Renal cortical epithelial cell (primary cell): ENCODE measurements around the gene AASS. TPM values are rescaled to one million over a fixed set of nuclear protein-coding genes. Genes with fewer than 3 reads are reported as not detected.

Experiments
- DNase-seq: peaks from one replicate; pipeline ENCODE4 v3.0.0-alpha.2; 2011; ENCODE audit warnings: low read depth
- total RNA-seq: library from RNA; depleted of rRNA; stranded (reverse); fragments of >200 nt; gene quantifications from 2 replicates; pipeline ENCODE4 v1.2.3, GENCODE V29; 2014

AASS gene
- total RNA-seq, 1 donor from 2014 or later, result 15.7 TPM

DNA sequence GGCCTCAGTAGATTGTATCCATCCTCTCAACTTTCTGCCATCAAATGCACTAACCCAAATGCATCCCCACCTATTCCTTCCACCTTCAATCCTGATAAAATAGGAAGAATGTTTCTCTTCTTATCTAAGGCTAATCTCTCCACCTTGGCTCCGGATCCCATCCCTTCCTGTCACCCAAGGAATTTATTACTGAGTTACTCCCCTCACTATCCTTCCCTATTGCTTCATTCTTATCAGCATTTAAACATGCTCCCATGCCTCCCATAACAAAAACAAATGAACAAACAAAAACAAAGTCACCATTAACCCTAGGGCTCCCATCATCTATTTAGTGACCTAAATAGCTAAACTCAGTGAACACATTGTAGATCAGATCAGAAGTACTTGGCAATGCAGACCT, 25.3 kb downstream of the AASS start:
- DNase-seq, result no peak

DNA sequence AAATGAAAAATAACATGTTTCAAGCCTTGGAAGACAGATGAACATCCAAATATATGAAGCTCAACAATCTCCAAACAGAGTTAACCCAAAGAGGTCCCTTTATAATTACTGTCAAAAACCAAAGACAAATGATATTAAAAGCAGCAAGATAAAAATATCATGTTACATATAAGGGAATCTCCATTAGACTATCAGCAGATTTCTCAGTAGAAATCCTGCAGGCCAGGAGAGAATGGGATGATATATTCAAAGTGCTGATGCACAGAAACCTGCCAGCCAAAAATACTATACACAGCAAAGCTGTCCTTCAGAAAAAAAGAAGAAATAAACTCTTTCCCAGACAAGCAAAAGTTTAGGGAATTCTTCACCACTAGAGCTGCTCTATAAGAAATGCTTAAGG, 41.0 kb downstream of the AASS start:
- no peak for DNase-seq

DNA sequence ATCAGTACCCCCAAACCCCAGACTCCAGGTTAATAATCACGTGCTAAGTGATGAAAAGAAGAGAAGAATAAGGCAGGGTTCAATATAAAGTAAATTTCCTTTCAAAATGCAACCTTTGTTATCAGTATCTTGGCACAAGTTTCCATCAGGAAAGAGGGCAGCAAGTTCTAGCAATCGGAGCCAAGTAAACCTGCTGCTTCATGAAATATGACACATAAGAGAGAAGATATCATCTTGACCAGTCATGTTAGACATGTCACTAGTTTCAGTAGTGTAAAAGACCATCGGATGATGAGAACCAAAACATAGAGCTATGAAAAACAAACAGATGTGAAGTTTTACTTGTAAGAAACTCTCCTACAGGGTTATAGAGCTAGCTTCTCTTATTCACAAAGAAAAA, 44.0 kb downstream of the AASS start:
- no peak for DNase-seq

DNA sequence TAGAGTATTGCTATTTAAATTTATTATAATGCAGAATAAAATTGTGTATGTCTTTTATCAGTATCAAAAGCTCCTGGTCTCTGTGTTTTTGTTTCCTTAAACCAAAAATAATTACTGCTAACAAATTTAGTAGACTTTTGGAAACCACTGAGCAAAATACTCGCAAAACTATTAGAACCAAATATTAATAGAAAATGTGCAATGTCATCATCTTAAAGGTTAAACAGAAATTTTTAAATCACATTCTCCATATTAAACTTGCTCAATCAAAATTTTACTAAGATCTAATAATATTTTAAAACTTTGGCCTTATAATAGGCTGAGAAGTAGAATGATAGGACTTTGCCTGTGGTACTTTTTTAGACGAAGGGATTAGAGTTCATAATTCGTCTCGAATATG, 48.4 kb downstream of the AASS start:
- no peak for DNase-seq

DNA sequence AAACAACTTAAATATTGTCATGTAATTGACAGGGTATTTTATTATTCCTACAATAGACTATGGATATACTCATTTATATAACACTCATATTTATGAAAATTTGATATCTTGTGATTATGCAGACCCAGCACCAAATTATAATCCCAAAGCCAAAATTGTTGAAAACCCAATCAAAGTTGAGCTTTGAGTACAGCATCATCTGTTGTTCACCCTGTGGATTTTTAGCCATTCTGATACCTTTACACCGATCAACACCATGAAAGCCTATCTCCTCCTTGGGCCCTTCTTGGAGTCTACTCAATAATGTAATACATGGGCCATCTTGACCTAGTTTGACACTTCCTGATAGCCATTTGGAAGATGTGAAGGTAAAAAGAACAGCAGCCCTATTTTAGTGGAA, 49.5 kb downstream of the AASS start:
- DNase-seq, result no peak

DNA sequence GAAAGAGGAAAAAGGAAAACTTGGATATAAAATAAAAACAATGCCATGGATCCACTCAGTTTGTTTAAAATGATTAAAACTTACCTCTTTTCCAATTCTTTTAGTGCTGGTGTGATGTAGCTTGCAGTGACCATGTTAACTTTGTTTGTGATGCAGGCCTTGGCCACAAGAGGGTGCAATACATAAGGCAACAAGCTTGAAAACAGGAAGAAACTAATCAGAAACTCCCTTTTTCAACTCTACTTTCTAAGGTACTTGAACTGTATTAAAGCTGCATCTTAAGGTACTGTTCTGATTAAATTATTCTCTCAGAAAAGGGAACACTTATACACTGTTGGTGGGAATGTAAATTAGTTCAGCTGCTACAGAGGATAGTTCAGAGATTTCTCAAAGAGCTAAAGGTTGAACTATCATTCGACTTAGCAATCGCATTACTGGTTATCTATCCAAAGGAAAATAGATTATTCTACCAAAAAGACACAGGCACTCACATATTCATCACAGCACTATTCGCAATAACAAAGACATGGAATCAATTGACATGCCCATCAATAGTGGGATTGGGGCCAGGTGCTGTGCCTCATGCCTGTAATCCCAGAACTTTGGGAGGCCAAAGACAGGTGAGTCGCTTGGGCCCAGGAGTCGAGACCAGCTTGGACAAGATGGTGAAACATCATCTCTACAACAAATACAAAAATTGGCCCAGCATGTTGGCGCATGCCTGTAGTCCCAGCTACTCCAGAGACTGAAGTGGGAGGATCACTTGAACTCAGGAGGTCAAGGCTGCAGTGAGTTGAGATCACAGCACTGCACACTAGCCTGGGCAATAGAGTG, 50.9 kb downstream of the AASS start:
- peak; percentile 84 for DNase-seq

DNA sequence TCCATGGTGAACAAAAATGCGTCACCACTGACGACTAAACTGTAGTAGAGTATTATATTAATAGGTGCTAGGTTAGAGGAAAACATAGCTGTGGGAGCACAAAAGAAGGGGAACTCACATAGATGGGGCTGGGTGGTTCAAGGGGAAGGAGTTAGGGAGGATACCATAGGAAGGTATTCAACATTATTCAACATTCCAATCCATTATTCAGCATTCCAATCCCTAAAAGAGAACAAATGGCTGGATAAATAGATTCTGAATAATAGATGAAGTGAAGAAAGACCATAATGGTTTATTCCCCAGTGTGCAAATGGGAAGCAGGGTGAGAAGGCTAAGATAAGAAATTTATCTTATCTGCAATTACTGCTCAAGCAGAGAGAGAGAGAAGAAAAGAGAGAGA, 61.4 kb downstream of the AASS start:
- no peak for DNase-seq

DNA sequence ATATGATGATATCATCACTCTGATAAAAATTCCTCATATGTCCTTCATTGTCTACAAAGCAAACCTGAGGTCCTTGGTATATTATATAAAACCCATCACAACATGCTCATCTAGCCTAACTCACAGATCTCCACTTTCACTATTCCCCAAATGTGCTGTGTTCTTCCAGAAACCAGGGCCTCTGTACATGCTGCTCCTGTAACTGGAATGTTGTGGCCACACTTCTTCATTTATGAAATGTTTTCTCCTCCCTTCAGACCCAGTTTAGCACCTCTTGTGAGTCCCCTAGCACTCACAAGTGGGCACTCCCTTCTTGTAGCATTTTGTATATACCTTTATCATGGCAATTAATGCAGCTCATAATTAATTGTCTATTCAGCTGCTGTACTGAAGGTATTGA, 61.9 kb downstream of the AASS start:
- DNase-seq, result no peak

DNA sequence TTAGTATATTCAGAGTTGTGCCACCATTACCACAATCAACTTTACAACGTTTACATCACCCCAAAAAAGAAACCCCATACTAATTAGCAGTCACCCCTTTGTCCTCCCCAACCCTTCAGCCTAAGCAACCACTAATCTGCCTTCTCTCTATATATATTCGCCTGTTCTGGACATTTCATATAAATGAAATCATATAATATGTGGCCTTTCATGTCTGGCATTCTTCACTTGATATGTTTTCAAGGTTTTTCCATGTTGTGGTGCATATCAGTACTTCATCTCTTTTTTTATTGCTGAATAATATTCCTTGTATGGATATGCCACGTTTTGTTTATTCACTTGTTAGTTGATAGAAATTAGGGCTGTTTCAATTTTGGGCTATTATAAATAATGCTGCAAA, 70.4 kb downstream of the AASS start:
- no peak for DNase-seq

DNA sequence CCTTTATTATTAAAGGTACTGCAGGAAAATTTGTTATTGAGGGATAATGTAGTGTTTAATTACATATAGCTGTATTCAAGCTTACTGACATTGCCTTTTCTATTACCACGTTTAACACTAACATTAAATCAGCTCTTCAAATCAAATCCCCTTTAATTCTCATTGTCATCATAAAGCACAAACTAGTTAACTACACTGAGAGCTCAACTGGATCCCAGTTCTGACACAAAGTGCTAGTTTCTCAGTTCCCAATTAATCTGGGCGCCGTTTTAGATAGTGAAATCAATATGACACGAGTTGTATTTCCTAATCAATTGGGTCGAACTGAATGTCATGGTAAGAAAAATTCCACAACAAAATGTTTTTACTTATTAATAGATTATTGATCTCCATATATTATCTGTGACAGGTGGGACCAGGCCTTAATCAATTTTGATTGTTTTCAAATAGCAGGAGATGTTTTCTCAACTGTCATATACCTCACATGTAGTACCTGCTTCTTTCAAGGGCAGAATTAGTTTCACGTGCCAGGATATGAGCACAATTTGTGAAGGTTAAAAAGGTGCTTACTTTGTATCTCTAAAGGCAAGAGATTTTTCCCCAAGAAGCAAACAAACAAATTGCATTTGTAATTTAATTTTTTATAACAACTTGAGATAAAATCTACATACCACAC, 71.0 kb downstream of the AASS start:
- no peak for DNase-seq

DNA sequence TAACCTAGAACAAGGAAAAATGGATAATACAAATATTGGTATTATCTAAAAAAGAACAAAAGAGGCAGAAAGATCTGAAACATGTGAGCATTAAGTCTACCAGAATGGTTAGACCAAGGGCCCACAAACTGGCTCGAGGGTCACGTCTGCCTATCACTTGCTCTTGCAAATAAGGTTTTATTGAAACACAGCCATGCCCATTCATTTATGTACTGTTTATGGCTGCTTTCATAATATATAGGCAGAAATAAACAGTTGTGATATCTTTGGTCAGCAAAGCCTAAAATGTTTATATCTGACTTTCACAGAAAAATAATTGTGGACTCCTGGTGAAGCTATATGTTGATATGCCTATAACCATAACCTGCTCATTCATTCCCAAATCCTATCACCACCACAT, 71.8 kb downstream of the AASS start:
- DNase-seq, result no peak

DNA sequence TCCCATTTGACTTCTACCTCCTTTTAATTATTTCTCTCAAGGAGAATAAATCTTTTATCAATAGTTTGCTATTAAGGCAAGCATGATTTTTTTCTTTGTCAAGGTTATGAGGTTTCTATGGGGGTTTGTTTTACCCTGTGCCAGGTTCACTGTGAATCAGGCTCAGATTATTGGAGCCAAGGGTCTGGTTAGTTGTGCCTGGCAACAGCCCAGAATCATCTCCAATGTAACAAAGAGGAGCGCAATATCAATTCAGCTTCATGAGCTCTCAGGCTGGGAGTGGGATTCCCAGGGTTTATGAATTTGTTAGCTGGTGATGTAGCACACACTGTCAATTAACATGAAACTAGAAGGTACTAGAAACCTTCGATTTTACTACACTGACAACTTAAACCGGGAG, 73.2 kb downstream of the AASS start:
- DNase-seq, result no peak

DNA sequence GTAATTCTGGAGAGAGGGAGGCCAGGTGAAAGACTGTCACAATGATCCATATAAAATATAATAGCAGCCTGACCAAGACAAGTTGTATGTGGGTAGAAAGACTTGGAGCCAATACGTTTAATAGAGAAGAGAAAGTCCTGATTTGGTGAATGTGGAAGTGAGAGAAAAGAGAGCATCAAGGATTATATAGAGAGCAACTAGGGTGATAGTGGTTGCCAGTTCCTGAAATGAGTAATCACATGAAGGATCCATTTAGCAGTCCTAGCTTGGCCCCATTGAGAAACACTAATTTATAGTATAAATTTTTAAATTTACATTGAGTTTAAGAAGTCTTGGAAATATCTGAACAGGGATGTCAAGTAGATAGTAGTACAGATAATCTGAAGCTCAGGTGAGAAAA, 74.0 kb downstream of the AASS start:
- no peak for DNase-seq

DNA sequence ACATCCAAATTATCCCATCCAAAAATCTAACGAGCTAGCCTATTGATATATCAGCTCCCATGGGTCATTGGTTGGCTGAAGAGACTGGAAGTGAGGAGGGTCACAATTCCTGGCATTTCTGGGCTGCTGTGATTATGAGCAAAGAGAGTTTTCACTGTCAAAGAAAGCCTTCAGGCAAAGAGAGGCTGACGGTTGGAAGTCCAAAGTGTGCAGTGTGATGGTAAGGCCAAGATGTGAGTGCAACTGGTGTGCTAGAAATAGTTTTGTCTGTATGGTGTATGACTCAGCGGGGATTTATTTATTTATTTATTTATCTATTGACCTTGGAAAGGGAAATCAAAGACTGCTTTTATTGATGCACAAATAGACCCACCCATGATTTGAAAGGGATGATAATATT, 75.0 kb downstream of the AASS start:
- no peak for DNase-seq

DNA sequence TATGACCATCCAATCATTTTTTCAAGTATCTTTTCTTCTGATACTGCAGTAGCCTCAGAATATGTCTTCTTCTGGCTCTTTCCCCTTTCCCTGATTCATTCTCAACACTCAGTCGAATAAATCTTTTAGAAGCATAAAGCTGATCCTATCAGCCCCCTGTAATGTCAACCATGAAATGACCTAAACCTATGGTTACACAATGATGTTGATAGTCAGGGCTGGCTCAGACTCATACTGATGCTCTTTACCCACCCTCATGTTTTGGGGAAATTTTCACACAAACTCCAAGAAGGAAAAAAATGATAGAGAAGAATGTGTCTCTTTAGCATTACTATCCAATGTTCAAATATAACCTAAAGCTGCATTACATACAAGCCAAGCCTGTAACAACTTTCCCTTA, 76.0 kb downstream of the AASS start:
- no peak for DNase-seq

DNA sequence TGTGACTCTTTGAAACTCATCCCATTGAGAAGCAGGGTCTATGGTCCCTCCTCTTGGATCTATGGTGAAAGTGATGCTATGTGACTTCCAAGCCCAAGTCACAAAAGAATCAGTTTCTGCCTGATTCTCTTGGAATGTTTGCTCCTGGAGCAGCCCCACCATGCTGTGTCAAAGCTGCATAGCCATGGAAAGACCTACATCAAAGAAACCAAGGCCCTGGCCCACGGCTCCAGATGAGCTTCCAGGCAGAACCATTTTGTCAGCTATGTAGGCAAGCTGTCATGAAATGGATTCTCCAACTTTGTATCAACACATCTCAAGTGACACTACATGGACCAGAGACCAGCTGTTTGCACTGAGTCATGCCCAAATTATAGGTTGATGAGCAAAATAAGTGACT, 77.0 kb downstream of the AASS start:
- DNase-seq, result no peak

DNA sequence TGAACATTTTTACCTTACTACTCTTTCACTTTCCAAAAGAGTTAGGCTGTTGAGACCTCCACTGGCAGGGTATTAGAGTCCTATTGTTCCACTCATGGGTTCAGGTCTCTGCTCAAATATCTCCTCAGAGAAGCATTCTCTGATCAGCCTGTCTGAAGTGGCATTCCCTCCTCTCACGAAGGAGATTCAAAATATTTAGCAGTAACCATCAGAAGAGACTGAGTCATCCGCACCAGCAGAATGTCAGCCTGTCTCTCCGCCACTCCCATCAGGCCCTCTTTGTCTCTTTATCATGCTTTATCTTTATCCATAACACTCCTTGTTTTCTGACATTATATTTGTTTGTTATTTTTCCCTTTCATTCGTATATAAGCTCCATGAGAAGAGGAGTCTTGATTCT, 79.1 kb downstream of the AASS start:
- no peak for DNase-seq

DNA sequence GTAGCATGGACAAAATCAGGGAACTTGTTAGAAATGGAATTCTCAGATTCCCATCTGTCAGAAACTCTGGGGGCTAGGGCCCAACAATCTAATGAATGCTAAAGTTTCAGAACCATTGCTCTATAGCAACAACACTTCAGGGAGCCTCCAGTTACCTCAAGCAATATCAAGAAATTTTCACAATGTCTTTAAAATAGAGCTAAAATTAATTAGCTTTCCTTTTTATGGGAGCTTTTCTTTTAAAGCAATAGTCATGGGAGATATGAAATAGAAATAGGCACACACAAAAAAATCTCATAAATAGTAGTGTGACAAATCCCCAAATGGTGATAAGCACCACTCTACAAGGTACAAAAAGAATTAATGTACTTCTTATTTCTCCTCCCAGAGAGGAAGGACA, 80.9 kb downstream of the AASS start:
- DNase-seq, result no peak

DNA sequence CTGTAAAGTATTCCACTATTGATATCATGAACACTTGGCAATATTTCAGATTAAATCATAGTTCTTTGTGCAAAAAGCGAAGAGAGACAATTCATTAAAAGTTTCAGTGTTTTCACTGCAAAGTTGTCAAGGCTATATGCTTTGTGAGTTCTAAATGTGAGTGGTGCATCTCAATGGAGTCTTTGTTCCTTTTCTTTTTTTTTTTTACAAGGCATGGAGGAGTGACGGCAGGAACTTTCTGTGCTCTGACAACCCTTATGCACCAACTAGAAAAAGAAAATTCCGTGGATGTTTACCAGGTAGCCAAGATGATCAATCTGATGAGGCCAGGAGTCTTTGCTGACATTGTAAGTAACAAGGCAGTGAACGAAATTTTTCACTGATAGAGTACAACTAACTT, 84.5 kb downstream of the AASS start:
- no peak for DNase-seq

DNA sequence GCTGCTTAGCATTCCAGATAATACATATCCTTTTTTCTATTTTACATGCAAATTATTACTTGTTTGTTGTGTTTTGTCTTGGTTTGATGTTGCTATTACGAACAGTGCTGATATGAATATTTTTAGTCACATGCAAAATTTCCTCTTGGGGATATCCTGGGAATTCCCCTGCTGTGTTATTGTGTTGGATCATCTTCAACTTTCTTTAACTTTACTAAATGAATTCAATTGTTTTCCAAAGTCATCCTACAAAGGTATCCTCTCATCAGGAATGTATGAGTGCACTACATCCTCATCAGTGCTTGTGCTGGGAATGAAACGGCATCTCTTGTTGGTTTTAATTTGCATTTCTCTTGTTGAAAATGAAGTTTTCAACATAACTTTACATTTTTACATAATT, 87.1 kb downstream of the AASS start:
- DNase-seq, result no peak

DNA sequence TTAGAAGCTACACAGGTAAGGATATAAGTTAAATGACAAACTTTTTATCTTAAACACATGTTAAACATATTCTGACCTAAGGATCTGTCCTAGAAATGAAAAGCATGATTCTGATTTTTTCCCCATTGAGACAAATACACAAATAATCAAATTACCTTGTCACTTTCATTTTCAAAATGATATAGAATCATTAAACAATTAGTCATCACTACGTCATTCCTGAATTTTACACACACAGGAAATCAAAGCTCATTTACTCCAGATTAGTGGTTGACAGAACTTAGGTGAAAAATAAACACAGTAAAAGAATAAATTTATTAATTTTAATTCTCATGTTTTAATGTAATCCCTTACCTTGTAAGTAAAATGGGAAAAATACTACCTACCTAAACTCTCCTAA, 89.0 kb downstream of the AASS start:
- peak; percentile 33 for DNase-seq

DNA sequence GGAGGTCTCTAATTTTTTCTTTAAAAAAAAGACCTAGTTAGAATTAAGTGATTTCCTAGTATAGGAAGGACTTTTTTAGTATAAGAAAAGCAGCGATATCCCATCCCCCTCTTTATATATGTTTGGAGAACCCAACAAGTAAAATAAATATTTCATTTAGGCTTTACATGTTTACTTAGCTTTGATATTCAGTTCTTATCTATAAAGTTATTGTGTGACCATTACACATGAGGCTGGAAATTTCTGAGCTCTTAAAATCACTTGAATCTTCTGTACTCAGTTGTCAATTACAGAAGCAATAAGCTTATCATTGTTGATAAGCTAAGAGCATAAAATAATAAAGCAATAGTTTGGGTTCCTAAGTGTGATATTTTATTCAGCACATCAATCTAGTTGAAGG, 89.7 kb downstream of the AASS start:
- DNase-seq, result no peak

DNA sequence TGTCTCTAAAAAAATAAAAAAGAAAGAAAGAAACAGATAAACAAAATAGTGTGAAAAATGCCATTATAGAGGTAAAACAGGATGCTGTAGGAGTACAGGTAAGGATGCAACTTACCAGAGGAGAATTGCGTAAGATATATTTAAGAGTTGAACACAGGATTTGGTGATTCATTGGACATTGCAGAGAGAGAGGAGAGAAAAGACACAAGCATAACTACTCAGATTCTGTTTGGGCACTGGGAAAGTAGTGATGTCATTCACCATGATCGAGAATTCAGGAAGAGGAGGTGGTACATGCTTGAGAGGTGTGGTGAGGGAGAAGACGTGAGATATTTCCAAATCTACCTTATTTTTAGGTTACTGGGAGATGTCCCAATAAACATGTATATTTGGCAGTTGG, 97.6 kb downstream of the AASS start:
- no peak for DNase-seq

DNA sequence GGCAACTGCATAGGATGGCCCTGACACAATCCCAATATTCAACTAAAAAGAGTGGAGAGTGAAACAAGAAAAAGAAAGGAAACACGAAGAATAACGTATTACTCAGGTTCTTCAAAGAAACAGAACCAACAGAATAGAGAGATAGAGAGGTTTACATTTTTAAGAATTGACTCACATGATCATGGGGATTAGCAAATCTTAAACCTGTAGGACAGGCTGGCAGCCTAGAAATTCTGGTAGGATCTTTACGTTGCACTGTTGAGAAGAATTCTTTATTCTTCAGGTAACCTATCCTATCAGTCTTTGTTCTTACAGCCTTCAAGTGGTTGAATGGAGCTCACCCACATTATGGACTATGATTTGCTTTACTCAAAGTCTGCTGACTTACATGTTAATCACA, 103.9 kb downstream of the AASS start:
- DNase-seq, result no peak
